Measurements from ENCODE around the gene TSPAN33.

TSPAN33 gene

DNA sequence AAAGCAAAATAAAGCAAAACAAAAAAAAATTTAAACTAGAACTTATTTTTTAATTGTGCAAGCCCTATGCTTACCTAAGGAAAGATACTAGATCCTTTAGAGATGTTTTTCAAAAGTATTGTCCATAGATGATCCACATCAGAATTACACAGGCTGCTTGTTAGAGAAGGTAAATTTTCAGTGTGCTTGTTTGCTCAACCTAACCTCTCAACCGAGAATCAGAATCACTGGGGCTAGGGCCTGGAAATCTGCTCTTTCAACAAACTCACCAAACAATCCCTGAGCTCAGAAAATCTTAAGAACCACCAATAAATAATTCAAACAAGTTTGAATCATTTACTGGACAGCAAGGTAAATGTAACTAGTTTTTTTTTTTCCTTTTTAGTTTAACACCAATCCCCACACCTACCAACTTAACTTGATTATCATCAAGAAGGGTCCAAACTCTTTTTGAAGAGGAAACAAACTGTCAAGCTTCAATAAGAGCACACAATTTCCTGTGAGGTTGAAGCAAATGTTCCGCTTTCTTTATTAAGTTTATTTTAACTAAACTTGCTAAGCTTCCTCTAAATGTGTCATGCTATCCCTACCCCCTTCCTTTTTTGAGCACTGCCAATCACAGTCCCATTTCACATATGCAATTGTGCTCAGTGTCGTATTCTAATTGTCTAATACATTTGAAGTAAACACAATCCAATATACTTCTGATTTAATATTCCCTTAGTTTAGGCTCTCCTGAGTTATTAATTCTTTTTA, 7.4 kb upstream of the TSPAN33 start:
- no peak for DNase-seq

DNA sequence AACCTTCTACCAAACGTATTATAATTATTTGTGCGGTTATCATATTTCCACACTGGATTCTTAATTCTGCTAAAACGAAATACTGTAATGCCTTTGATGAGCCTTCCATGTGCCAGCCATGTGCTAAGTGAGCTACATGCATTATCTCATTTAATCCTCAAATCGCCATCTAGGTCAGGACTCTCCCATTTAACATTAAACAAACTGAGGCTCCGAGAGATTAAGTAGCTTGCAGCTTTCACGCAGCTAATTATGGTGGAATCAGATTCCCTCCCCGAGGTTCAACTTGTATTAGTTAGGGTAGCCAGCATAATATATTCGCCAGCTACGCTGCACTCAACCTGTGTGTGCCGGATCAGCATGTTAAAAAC, 798 bp upstream of the TSPAN33 start:
- DNase-seq = no peak

DNA sequence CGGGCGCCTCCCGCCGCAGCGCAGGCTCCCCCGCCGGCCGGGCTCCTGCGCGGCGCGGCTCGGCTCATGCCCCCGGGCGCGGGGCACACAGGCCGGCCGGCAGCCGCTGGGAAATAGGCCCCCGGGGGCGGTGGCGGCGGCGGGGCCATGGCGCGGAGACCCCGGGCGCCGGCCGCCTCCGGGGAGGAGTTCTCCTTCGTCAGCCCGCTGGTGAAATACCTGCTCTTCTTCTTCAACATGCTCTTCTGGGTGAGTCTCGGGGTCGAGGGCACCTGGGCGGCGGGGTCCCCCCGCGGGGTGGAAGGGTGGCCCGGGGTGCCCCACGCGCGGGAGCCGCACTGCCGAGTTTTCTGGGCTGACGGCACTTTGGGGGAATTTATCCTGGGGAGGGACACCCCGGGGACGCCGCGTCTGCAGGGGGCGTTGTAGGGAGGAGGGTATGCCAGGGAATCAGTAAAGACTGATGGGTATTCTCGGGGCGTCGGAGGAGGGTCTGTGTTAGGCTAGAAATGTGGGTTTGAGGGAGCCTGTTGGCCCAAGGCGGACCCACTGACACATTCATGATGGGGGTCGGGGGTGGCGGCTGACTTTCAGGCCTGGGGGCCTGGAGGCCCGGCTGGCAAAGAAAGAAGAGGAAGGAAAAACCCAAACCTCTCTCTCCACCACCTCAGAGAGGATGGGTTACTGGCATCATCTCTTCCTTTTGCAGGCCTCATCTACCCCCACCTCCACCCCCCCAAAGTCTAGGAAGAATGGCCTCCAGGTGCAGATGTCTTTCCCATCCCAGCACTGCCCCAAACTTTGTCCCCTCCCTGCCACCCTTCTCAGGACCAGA, 544 bp downstream of the TSPAN33 start:
- peak; percentile 26 for DNase-seq

DNA sequence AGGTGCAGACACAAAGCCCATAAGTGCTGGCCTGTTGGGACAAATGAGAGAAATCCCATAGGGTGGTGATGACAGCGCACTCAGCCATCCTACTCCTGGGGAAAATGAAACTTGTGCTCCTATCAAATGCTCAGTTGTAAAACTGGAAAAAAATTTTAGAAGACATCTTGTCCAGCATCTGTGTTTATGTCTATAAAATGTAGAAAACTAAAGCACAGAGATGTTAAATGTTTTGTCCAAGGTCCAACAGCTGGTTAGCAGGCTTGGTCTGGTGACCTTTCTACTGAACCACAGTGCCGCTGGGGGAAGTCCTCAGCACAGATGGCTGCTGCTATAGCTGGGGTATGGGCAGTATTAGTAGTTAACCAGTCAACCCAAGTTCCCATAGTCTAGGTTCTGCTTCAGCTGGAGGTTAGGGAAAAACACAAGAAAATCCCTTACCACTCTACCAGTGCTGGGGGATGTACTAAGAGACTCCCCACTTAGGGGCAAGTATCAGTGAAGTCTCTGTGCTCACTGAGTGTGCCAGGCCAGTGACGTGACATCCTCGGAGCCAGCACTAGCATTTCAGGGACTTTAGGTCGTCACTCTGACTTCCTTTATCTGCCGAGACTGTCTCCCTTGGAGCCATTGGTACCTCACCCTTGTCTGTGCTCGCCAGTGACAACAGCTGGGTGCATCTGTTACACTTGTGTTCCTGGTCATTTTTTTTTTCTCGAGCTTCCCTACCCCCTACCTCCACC, 1.9 kb downstream of the TSPAN33 start:
- no peak for DNase-seq

DNA sequence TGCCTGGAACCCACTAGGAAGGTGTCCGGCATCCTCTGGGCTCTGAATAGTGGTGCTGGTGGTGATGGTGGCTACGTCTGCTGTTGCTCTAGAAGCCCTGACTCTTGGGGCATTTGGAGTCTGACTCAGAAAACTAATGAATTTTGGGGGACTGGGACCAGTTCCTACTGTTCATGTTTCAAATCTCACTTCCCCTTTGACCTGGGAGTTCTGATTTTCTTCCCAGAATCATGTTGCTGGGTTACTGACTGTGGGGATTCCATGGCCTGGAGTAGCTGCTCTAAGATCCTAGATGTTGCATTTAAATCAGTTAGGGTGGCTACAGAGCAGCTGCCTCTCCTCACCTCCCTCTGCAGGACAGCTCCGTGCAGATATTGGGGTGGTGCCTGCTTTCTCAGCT, 3.2 kb downstream of the TSPAN33 start:
- no peak for DNase-seq

DNA sequence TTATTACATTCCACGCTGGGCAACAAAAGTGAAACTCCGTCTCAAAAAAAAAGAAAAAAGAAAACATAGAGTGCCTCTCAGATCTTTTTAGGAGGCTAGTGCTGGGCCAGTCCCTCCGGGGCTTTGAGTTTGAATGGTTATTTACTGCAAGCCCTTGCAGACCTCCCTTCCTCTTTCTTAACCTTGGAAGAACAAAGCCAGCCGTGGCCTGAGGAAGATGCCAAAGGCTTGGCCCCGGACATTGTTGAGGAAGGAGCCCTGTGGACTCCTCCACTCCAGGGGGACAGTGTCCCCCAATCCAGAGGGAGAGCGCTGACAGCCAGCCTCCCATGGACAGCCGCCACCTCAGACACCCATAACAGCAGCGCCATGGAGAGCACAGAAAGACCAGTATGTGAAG, 5.0 kb downstream of the TSPAN33 start:
- DNase-seq = no peak

DNA sequence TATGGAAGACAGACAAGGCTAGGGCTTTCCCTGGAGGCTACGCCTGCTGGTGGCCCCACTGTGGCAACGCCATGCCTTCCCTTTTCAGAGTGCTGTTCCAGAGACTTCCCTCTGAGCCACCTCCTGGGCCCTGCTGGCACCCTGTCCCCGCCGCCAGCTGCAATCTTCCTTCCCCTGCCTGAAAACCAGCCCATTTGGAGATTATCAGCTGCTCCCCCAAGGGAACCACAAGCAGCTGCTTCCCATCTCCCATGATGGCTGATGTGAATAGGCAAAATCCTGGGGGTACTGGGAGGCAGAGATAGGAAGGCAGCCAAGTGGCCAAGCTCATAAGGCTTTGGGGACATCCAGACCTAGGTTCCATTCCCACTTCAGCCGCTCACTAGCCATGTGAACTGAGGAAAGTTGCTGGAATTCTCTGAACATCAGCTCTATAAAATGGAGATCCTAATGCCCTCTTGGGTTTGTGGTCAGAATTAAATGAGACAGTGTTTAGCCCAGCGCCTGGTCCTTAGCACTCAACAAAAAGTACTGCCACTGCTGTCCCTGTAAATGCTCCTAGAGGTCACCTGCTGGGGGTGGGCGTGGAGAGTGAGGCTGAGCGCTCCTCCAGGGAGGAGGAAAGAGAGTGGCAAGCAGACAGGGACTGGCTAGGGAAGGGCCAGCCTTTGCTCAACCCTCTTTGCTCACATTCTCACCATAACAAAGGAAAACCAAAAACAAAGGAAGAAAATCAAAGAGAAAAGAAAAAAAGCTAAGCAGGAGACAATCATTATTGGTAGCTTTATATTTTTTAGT, 5.9 kb downstream of the TSPAN33 start:
- DNase-seq = no peak

DNA sequence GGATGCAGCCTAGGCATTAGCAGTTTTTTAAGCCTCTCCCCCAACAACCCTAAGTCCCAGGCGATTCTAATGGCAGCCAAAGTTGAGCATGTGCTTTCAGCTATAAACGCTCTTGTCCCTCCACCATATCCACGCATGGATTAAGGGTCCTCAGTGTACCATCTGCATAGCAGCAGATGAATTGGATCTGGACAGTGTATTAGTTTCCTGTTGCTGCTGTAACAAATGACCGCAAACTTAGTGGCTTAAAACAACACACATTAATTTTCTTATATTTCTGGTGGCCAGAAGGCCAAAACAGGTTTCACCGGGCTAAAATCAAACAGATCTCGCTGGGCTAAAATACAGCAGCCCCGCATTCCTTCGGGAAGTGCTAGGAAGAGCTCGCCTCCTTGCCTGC, 13.1 kb downstream of the TSPAN33 start:
- DNase-seq = no peak

DNA sequence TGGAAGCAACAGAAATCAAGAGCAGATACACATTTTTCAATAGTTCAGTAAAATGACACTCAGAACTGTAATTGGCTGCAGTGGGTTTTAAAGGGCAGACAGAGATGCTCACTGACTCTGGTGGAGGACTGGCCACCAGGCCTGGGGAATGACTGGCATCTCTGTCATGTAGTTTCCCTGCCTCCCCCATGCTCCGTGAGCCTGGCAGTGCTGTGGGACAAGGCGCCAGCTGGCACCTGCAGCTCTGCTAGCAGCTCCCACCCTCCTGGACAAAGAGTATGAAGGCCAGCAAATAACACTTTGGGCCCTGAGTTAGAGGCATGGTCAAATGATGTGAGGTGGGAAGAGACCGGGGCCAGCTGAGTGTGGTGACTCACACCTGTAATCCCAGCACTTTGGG, 15.0 kb downstream of the TSPAN33 start:
- DNase-seq = no peak

DNA sequence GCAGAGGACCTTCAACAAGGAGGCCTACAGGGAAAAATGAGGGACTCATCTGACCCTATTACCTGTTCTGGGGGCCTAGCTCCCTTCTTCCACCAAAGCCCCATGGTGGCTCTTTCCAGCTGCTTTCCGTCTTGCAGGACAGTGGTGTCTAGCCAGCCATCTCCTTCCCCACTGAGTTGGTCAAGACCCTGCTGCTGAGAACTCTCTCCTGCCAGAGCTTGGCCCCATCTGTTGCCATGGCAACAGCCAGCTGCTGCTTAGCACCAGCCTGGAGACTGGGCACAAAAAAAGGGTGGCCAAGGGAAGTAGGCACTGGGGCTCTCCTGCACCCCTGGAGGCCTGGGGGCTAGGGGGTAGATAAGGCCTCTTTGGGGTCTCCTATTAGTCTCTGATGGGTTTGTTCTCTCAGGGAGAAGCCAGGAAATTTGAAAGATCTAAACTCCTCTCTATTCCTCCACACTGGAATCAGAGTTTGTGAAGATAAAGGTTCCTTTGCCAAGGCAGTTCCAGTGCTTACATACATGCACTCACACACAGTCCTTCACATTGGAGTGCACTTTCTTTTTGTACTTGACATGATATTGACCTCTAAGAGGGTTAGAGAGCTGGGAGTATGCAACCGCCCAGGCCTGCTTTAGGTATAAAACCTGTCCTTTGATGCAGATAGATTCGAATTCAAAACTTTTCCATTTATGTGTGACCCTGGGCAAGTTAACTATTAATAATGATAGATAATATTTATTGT, 15.8 kb downstream of the TSPAN33 start:
- DNase-seq = no peak

DNA sequence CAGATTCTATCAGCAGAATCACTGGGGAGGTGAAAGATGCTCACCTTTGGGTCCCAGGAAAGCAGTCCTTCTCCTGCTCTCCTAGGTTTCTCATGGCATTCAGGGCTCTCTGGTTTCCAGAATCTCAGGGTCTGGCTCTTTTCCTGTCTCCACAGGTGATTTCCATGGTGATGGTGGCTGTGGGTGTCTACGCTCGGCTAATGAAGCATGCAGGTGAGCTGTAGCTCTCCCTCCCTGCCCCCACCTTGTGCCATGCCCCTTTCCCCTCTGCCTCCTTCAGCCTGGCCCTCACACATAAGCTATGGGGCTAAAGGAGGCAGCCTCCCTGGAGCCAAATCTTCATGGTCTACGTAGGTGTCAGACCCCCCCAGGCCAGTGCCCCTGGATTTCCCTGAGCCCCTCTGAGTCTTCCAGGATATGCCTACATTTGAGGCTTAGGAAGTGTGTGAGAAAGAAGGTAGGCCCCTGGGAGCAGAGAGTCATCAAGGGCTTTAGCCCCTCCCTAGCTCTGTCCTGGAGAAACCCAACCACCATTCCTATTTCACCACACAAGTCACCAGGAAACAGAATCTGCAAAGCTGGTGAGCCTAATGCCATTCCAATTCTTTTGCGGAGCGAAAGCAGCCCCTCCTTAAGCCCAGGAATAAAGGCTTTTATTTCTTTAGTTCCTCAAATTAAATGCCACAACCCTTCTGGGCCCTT, 17.2 kb downstream of the TSPAN33 start:
- no peak for DNase-seq

DNA sequence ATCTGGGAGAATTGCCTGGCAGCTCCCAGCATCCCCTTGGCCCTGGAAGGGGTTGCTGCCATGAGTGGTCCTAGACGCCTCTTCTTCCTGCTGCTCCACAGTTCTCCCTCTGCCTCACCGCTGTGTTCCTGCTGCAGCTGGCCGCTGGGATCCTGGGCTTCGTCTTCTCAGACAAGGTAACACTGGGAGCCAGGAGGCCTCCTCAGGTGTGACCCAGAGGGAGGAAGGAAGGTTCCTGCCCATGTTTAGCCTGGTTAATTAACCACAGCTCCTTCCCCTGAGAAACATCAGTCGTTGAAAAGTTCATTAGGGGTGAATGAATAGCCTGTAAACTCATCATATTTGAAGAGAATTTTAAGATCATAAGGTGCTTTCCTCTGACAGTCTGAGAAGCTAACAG, 18.2 kb downstream of the TSPAN33 start:
- DNase-seq = no peak

DNA sequence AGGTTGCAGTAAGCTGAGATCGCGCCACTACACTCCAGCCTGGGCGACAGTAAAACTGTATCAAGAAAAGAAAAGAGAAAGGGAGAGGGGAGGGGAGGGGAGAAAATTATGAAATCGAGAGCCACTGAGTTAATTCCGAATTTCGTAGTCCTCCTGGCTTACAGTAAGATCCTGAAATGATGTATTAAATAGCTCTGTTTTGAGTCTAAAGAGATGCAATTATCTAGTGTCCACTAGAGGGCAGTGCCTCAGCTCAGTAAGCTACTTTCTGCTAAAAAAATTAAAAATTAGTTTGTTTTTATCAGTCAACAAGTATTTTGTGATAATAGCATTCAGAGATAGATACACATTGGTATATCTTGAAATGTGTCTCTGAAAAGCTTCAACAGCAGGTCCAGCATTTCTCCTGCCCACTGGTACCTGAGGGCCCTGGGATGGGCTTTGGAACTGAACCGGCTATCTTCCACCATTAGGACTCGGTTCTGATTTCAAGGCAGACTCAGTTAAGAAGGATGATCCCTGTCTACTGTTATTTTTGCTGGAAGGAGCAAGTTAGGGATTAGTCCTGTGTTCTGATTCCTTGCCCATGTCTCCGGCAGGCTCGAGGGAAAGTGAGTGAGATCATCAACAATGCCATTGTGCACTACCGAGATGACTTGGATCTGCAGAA, 19.5 kb downstream of the TSPAN33 start:
- DNase-seq = no peak

DNA sequence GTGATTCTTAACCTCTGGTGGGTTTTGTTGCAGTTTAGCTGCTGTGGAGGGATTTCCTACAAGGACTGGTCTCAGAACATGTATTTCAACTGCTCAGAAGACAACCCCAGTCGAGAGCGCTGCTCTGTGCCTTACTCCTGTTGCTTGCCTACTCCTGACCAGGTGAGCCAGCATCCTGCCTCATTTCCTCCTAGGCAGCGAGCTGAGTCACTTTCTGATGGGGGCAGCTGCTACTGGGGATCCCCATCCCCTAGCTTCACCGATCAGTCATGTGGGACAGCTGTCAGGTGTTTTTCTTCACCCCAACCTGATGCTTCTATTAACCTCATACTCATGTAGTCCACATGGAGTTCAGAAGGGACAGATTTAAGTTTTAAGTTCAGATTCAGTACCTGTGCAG, 22.2 kb downstream of the TSPAN33 start:
- DNase-seq = no peak

DNA sequence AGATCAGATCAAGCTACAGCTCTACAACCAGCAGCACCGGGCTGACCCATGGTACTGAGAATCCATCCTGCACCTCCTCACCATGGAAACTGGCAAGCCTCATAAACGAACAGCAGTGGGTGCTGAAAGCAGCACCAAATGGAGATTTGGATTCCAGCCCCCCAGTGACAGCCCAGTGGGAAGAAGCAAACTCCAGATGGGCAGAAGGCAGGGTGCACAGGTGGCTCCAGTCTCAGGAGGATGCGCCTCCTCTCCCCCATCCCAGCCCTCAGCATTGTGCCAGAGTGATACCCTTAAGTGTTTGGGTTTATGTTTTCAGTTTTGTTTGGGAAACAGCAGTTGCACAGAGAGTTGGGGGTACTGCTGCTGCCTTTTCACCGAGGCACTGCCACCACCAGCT, 23.3 kb downstream of the TSPAN33 start:
- DNase-seq = no peak

DNA sequence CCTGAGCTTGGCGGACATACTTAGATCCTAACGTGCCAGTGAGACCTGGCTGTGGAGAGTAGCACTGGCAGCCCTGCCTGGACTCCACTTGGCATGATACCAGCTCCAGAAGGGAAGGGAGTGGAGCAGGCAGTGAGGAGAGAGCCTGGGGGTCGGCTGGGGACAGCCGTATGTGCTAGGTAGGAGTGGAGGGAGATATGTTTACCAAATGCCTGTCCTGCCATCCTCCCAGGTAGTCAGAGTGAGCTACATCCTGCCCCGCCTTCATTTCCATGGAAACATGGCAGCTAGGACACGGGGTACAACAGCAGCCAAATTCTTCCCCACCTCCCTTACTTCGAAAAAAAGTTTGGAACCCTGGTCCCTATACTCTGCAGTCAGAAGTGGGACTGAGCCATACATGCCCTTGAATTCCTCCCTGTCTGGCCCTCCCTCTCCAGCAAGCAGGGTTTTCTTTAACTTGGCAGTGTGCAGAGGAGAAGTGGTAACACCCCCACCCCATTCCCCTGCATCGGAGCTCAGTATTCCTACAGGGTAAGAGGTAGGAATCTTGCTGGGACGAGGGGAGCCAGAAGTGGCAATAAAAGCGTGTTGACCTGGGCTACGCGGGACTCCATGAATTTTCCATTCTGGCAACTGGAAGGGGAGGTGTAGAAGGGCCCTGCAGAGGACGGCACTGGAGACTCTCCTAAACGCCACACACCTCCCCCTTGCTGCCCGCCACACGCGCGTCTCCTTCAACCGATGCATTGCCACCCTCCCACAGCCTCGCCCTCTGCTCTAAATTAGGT, 23.9 kb downstream of the TSPAN33 start:
- no peak for DNase-seq

DNA sequence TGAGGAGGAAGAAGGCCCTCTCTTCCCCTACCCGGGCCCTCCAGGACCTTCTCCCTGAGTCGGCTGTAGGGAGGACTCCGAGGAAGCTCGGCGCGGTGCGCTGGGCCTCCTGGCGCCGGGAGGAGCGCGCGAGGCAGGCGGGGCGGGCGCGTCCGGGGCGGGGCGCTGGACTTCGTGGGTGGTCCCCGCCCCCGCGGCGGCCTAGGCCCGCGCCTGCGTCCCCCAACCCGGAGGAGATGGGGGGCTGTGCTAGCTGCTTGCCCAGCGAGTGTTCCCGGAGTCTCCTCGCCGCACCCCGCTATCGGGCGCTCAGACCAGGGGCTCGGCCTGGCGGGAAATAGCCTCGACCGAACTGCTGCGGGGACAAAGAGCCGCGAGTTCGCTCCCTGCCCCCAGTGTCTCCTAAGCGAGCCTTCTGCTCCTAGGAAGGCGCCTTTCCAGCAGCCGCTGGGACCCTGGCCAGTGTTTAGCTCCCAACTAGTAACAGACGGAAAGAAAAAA, 24.7 kb downstream of the TSPAN33 start:
- DNase-seq = no peak

DNA sequence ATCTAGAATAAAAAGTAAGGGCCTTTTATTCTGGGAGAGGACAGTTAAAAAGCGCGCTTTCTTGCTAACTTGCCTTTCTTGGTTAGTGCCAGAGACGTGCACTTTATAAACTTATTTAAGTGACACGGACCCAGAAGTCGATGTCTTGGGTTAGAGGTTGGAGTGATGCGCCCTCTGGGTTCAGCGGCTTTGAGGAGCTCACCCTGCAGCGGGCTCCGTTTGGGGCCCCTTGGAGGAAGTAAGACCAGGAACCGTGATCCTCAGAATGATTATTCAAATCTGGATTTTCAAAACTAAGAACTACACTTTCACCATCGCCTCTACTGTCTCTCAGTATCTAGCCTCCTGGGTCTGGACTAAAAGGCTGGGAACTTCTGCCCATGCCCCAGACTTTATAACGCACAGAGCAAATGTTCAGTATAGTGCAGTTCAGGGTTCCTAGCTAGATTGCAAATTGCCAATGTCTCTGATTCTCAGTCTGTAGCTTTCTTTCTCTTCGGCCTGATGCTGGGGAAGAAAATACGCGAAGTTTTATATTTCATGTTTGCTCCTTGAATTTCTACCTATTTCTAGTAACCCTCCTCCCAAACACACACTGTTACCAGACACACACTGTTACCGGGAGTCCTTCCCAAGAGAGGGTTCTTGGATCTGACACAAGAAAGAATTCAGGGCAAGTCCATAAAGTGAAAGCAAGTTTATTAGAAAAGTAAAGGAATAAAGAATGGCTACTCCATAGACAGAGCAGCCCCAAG, 25.4 kb downstream of the TSPAN33 start:
- DNase-seq = no peak

DNA sequence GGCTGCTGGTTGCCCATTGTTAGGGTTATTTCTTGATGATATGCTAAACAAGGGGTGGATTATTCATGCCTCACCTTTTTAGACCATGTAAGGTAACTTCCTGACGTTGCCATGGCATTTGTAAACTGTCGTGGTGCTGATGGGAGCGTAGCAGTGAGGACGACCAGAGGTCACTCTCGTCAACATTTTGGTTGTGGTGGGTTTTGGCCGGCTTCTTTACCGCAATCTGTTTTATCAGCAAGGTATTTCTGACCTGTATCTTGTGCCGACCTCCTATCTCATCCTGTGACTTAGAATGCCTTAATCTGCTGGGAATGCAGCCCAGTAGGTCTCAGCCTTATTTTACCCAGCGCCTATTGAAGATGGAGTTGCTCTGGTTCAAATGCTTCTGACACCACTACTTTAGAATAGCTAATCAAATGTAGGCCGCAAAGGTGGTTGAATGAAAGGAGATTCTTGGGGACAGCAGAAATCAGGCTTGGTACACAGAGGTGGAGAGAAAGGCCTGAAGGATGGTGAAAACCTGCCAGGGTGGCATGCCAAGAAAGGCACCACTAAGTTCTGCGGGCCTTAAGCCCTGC, 26.0 kb downstream of the TSPAN33 start:
- no peak for DNase-seq

All from T-helper 9 cell (primary cell).